Dermis blood vessel endothelial cell (primary cell): Measurements from ENCODE around the gene CDC45. TPM values are rescaled to one million over a fixed set of nuclear protein-coding genes. Genes with fewer than 3 reads are reported as not detected.

Experiments
- DNase-seq: peaks from one replicate; pipeline ENCODE4 v3.0.0; 2010
- total RNA-seq: library from RNA; depleted of rRNA; stranded (reverse); fragments of >200 nt; gene quantifications from 2 replicates; pipeline ENCODE4 v1.2.3, GENCODE V29; 2014

Gene CDC45
- total RNA-seq, 1 donor from 2014 or later: 12.4 TPM

- DNase-seq: peak; percentile 88
Measured at GRCh38 chr22:19567157-19568009, 87.7 kb downstream of the CDC45 start.

GRCh38 chr22:19568337-19569275, 88.9 kb downstream of the CDC45 start:
- DNase-seq: peak; percentile 71

- DNase-seq: no peak
Measured at GRCh38 chr22:19569276-19569640, 89.5 kb downstream of the CDC45 start.

- DNase-seq: no peak
Measured at GRCh38 chr22:19569976-19570375, 90.3 kb downstream of the CDC45 start.

Other genes with a start within 250 kb of the CDC45 start
- 4.2 and 4.9 TPM in 2 replicates for gene CLTCL1, start 188.2 kb upstream of the CDC45 start, total RNA-seq
- gene HIRA, start 48.2 kb upstream of the CDC45 start, total RNA-seq: 20.4 and 34.4 TPM in 2 replicates
- gene MRPL40, start 47.4 kb upstream of the CDC45 start, total RNA-seq: 29.4 and 31.4 TPM in 2 replicates
- gene C22orf39, start 32.2 kb upstream of the CDC45 start, total RNA-seq: 24.2 and 27.1 TPM in 2 replicates
- gene UFD1, start 727 bp upstream of the CDC45 start, total RNA-seq: 105 and 147 TPM in 2 replicates
- gene CLDN5, start 44.5 kb downstream of the CDC45 start, total RNA-seq: 1,341 and 2,150 TPM in 2 replicates
- 25.3 and 29.3 TPM in 2 replicates for gene SEPTIN5, start 234.6 kb downstream of the CDC45 start, total RNA-seq
- 5.3 and 5.4 TPM in 2 replicates for gene GP1BB, start 243.6 kb downstream of the CDC45 start, total RNA-seq